Measurements from ENCODE around the gene ACSBG1. TPM values are rescaled to one million over a fixed set of nuclear protein-coding genes. Genes with fewer than 3 reads are reported as not detected.

ACSBG1 gene
- total and polyA plus RNA-seq, 2 of the 8 experiments (the other 6 are each of a cell fraction or from before 2014, with no cell fraction given): 5.4 to 7.1 TPM

DNA sequence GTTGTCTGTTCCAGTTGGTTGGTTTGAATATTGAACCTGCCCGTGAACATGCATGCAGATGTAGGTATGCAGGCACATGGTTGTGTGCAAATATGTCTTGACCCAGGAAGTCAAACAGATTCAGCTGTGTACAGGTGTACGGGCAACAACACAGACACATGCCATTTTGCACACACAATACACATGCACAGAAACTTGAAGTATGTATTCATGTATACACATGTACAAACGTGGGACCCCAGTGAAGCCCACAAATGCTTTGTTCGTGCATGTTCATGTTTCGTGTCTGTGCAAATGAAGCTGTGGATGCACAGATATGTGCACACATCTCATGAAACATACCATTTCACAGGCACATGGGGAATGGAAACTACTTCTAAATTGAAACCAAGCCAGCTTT, 54.5 kb downstream of the ACSBG1 start:
- CTCF ChIA-PET (ENCODE audit: partially characterized antibody): interaction anchor here (0.7 to 19.5 kb wide), 12 partner anchors 8 to 270 kb away, joined by 3 to 285 read pairs (median 4); partner anchors contain the start of gene ACSBG1

More for the DNA sequence above, 54.5 kb downstream of the ACSBG1 start:
- TF ChIP-seq CHD1 (IDR thresholded peaks at IDR 0.05; ENCODE audit: low read depth, low read length) (no peak), EZH2 (IDR thresholded peaks at IDR 0.05; ENCODE audit: low read depth, low read length, severe bottlenecking) (no peak), RFX5 (IDR thresholded peaks at IDR 0.05; ENCODE audit: borderline replicate concordance, low read depth, low read length) (no peak), CEBPB (IDR thresholded peaks at IDR 0.05; ENCODE audit: low read depth, low read length) (no peak), RAD21 (IDR thresholded peaks at IDR 0.05 in 1 of 2, conservative IDR thresholded peaks at IDR 0.05 in 1 of 2; ENCODE audit: low read depth in 2 of 2, low read length in 2 of 2) (no peak), TBP (IDR thresholded peaks at IDR 0.05; ENCODE audit: low read depth, low read length) (no peak), TEAD4 (IDR thresholded peaks at IDR 0.05; ENCODE audit: low read depth, low read length) (no peak), CHD2 (IDR thresholded peaks at IDR 0.05; ENCODE audit: low read length) (no peak), RNF2 (IDR thresholded peaks at IDR 0.05; ENCODE audit: borderline replicate concordance, low read depth, low read length, missing control alignments, poor library complexity, severe bottlenecking) (no peak), SIRT6 (IDR thresholded peaks at IDR 0.05; ENCODE audit: low read length) (no peak)
- TF ChIP-seq, protein P1, sequence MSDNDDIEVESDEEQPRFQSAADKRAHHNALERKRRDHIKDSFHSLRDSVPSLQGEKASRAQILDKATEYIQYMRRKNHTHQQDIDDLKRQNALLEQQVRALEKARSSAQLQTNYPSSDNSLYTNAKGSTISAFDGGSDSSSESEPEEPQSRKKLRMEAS (IDR thresholded peaks at IDR 0.05): no peak
- TF ChIP-seq, protein P2, sequence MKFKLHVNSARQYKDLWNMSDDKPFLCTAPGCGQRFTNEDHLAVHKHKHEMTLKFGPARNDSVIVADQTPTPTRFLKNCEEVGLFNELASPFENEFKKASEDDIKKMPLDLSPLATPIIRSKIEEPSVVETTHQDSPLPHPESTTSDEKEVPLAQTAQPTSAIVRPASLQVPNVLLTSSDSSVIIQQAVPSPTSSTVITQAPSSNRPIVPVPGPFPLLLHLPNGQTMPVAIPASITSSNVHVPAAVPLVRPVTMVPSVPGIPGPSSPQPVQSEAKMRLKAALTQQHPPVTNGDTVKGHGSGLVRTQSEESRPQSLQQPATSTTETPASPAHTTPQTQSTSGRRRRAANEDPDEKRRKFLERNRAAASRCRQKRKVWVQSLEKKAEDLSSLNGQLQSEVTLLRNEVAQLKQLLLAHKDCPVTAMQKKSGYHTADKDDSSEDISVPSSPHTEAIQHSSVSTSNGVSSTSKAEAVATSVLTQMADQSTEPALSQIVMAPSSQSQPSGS (IDR thresholded peaks at IDR 0.05; ENCODE audit: low read length): no peak
- DNase-seq (ENCODE audit: low read depth in 1 of 2, low spot score in 2 of 2) (no peak), FAIRE-seq (no peak)
- H3K14ac ChIP-seq (ENCODE audit: insufficient read length): no peak overlapping the region
- no peak overlapping the region for H4K5ac ChIP-seq (ENCODE audit: insufficient read length, low read depth, low read length)
- H4K8ac ChIP-seq (ENCODE audit: extremely low read depth, insufficient read depth, low read length): no peak overlapping the region
- no peak overlapping the region for H3K23ac ChIP-seq (ENCODE audit: insufficient read length)
- no peak overlapping the region for H3K4me3 ChIP-seq (ENCODE audit: extremely low read depth in 1 of 4, insufficient read depth in 2 of 4, low read depth in 3 of 4, low read length in 4 of 4)
- H2BK120ac ChIP-seq (replicated peaks; ENCODE audit: low read depth, low read length): no peak overlapping the region
- H3K56ac ChIP-seq (replicated peaks; ENCODE audit: insufficient read length, low read depth, low read length): no peak overlapping the region
- no peak overlapping the region for H2BK20ac ChIP-seq (ENCODE audit: low read length)
- H2AK5ac ChIP-seq (ENCODE audit: low read depth, low read length): no peak overlapping the region
- no peaks in the 10 kb centered on the region for H3K79me1 ChIP-seq (ENCODE audit: low read depth, low read length)
- no peak overlapping the region for H3K4me2 ChIP-seq (ENCODE audit: insufficient read depth in 1 of 2, low read depth in 2 of 2, low read length in 2 of 2)
- H3K18ac ChIP-seq (ENCODE audit: extremely low read depth, low read length): no peak overlapping the region
- H3K36me3 ChIP-seq (ENCODE audit: control insufficient read depth in 2 of 4, insufficient read depth in 4 of 4, low read length in 3 of 4): no peaks in the 10 kb centered on the region
- no peak overlapping the region for H3K27ac ChIP-seq (ENCODE audit: low read depth, low read length)
- H2BK15ac ChIP-seq (ENCODE audit: low read length): no peak overlapping the region
- H3K9ac ChIP-seq (replicated peaks in 1 of 4; ENCODE audit: extremely low read depth in 1 of 4, low read depth in 3 of 4, low read length in 3 of 4): no peak overlapping the region
- H4K20me1 ChIP-seq (replicated peaks in 1 of 2; ENCODE audit: control insufficient read depth in 1 of 2, insufficient read depth in 2 of 2, low read length in 2 of 2): peaks cover 0 to 2% of the 10 kb centered on the region in 2 experiments
- H3K79me2 ChIP-seq (ENCODE audit: control insufficient read depth in 1 of 2, insufficient read depth in 2 of 2, low read length in 2 of 2): no peaks in the 10 kb centered on the region
- no peaks in the 10 kb centered on the region; the same call in 1 of the 2 replicates for H3K23me2 ChIP-seq (ENCODE audit: low read depth, low read length)
- POLR2A ChIA-PET (ENCODE audit: partially characterized antibody): no interaction called here
- no peak overlapping the region for H2BK12ac ChIP-seq (ENCODE audit: low read depth, low read length)
- no peaks in the 10 kb centered on the region for H3K9me3 ChIP-seq (ENCODE audit: insufficient read depth in 2 of 2, low read depth in 1 of 2, low read length in 1 of 2)
- no peaks in the 10 kb centered on the region for H3K27me3 ChIP-seq (replicated peaks in 1 of 4; ENCODE audit: control insufficient read depth in 3 of 4, extremely low read depth in 1 of 4, insufficient read depth in 3 of 4, low read length in 3 of 4)
- no peak overlapping the region for H2BK5ac ChIP-seq (ENCODE audit: low read depth, low read length)
- H2AFZ ChIP-seq (ENCODE audit: low read length): no peak overlapping the region
- H3K4ac ChIP-seq (replicated peaks; ENCODE audit: insufficient read length, low read depth, low read length): no peak overlapping the region
- H4K91ac ChIP-seq (replicated peaks; ENCODE audit: insufficient read length, low read length): no peak overlapping the region
- no peaks in the 10 kb centered on the region for H3K4me1 ChIP-seq (replicated peaks in 1 of 4; ENCODE audit: control insufficient read depth in 3 of 4, insufficient read depth in 4 of 4, low read length in 3 of 4)
- WGBS, 2 experiments (ENCODE audit: extremely low coverage in 1 of 2, insufficient coverage in 1 of 2, insufficient read length in 1 of 2, insufficient replicate concordance in 2 of 2, low coverage in 1 of 2, low lambda C conversion rate in 2 of 2, missing lambda C conversion rate in 1 of 2): 84% methylated on average over 5 of the region's 5 CpGs; no CpG with 5 or more reads in 1 of the 2 experiments

All from H1 (cell line).